A673 (cell line): Measurements from ENCODE around the gene HSPA1A. TPM values are rescaled to one million over a fixed set of nuclear protein-coding genes. Genes with fewer than 3 reads are reported as not detected.
"Not testable (repeated sequence)": the region's sequence is repeated elsewhere in the genome, so short reads cannot be mapped to it uniquely, and the experiment has no call there.

ENCODE experiments used
- BruUV-seq: library from RNA; stranded (reverse); fragments of 400-500 nt; replicated peaks from 2 replicates; lab custom pipeline; 2021; lab: Mats Ljungman, UMichigan
- CTCF ChIA-PET: fragments of 300-600 bp; sonication (Branson Sonifier 250); formaldehyde crosslinking; loops from one replicate; lab custom pipeline; 2022; ENCODE audit warnings: antibody characterized with exemption; lab: Charles Lee
- POLR2A ChIA-PET: fragments of 300-600 bp; sonication (Branson Sonifier 250); formaldehyde crosslinking; loops from one replicate; lab custom pipeline; 2022; ENCODE audit warnings: antibody characterized with exemption; ENCODE audit not compliant: low non-redundant PET; lab: Charles Lee
- DNase-seq: peaks from one replicate; pipeline ENCODE4 v3.0.0-alpha.2; 2015; ENCODE audit warnings: low spot score
- H3K27ac ChIP-seq: fragments of 200-600 bp; sonication (generic); 2 replicates; pipeline ENCODE4 v1.5.1; 2016; ENCODE audit warnings: mixed run types, low read depth, mild to moderate bottlenecking, mixed read lengths, antibody characterized with exemption, low read length; ENCODE audit not compliant: poor library complexity, severe bottlenecking
- H3K27me3 ChIP-seq: fragments of 200-600 bp; sonication (generic); replicated peaks from 2 replicates; pipeline ENCODE4 v1.6.1; 2017; ENCODE audit warnings: mixed run types, low read depth, mild to moderate bottlenecking, mixed read lengths, antibody characterized with exemption, low read length; ENCODE audit not compliant: insufficient read depth, poor library complexity
- H3K36me3 ChIP-seq: fragments of 200-600 bp; sonication (generic); 2 replicates; pipeline ENCODE4 v1.6.1; 2016; ENCODE audit warnings: mixed run types, mild to moderate bottlenecking, mixed read lengths, antibody characterized with exemption, low read length; ENCODE audit not compliant: insufficient read depth, poor library complexity, severe bottlenecking
- H3K4me1 ChIP-seq: fragments of 200-600 bp; sonication (generic); 2 replicates; pipeline ENCODE4 v1.6.1; 2017; ENCODE audit warnings: mixed run types, mild to moderate bottlenecking, mixed read lengths, antibody characterized with exemption, low read length; ENCODE audit not compliant: insufficient read depth, poor library complexity, severe bottlenecking
- H3K4me3 ChIP-seq: fragments of 200-600 bp; sonication (generic); 2 replicates; pipeline ENCODE4 v1.5.1; 2016; ENCODE audit warnings: low read depth, mixed run types, mild to moderate bottlenecking, mixed read lengths, low read length; ENCODE audit not compliant: poor library complexity, severe bottlenecking
- H3K9me3 ChIP-seq: fragments of 200-600 bp; sonication (generic); 2 replicates; pipeline ENCODE4 v1.6.1; 2016; ENCODE audit warnings: mixed run types, low read depth, mild to moderate bottlenecking, mixed read lengths, antibody characterized with exemption, low read length; ENCODE audit not compliant: poor library complexity, severe bottlenecking
- EZH2 ChIP-seq: fragments of 200-600 bp; sonication (generic); IDR thresholded peaks from 2 replicates; pipeline ENCODE4 v1.6.1; 2017; ENCODE audit warnings: borderline replicate concordance, low read depth, mild to moderate bottlenecking, mixed read lengths, antibody characterized with exemption, low read length; ENCODE audit not compliant: poor library complexity, severe bottlenecking
- intact Hi-C: fragments of 100-400 bp; cut with micrococcal nuclease; formaldehyde crosslinking; loops from one replicate; pipeline ENCODE4 v1.10.0; 2022; ENCODE audit not compliant: unreplicated experiment
- total RNA-seq: library from RNA; stranded (reverse); gene quantifications from 2 replicates; pipeline ENCODE4 v1.2.3, GENCODE V29; 2021
- TF ChIP-seq, protein P1 (sequence below): fragments of 300-800, 200-600 bp; sonication (generic); conservative IDR thresholded peaks from 2 replicates; pipeline ENCODE4 v1.5.1; 2017; ENCODE audit warnings: low read depth, mild to moderate bottlenecking, antibody characterized with exemption, low read length, moderate library complexity, mixed read lengths

The HSPA1A gene
- total RNA-seq, 1 experiment from 2014 or later = 129 TPM

GRCh38 chr6:31837369-31838113, 22.2 kb downstream of the HSPA1A start:
- H3K36me3 ChIP-seq = peaks cover 54% of the 10 kb centered on the region
- H3K4me3 ChIP-seq = peak overlapping the region; percentile 74
- CTCF ChIA-PET = no interaction called here
- H3K27me3 ChIP-seq = no peaks in the 10 kb centered on the region
- intact Hi-C loops = no loop called here
- no peaks in the 10 kb centered on the region for H3K9me3 ChIP-seq
- POLR2A ChIA-PET = no interaction called here
- peak overlapping the region; percentile 98 for H3K27ac ChIP-seq
- no peak for DNase-seq
- no peak for TF ChIP-seq EZH2
- TF ChIP-seq, protein P1, sequence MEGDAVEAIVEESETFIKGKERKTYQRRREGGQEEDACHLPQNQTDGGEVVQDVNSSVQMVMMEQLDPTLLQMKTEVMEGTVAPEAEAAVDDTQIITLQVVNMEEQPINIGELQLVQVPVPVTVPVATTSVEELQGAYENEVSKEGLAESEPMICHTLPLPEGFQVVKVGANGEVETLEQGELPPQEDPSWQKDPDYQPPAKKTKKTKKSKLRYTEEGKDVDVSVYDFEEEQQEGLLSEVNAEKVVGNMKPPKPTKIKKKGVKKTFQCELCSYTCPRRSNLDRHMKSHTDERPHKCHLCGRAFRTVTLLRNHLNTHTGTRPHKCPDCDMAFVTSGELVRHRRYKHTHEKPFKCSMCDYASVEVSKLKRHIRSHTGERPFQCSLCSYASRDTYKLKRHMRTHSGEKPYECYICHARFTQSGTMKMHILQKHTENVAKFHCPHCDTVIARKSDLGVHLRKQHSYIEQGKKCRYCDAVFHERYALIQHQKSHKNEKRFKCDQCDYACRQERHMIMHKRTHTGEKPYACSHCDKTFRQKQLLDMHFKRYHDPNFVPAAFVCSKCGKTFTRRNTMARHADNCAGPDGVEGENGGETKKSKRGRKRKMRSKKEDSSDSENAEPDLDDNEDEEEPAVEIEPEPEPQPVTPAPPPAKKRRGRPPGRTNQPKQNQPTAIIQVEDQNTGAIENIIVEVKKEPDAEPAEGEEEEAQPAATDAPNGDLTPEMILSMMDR = no peak
- no TSS peak for BruUV-seq
- peaks cover 17% of the 10 kb centered on the region for H3K4me1 ChIP-seq

DNA sequence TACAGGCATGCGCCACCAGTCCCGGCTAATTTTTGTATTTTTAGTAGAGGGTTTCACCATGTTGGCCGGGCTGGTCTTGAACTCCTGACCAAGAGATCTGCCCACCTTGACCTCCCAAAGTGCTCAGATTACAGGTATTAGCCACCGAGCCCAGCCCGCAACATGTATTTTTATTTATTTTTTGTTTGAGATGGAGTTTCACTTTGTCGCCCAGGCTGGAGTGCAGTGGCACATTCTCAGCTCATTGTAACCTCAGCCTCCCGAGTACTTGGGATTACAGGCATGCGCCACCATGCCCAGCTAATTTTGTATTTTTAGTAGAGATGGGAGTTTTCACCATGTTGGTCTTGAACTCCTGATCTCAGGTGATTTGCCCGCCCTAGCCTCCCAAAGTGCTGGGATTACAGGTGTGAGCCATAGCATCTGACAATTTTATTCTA, 22.8 kb downstream of the HSPA1A start:
- CTCF ChIA-PET, POLR2A ChIA-PET, H3K9me3 ChIP-seq, intact Hi-C loops, DNase-seq, BruUV-seq, H3K27ac ChIP-seq, H3K27me3 ChIP-seq: not testable (repeated sequence)
- H3K4me1 ChIP-seq = peaks cover 17% of the 10 kb centered on the region
- H3K36me3 ChIP-seq = peaks cover 54% of the 10 kb centered on the region
- peak overlapping the region; percentile 74 for H3K4me3 ChIP-seq

- no peaks in the 10 kb centered on the region for H3K27me3 ChIP-seq
- TF ChIP-seq EZH2 = no peak
- TF ChIP-seq, protein P1 = no peak
- peak overlapping the region; percentile 74 for H3K4me3 ChIP-seq
- H3K9me3 ChIP-seq = no peaks in the 10 kb centered on the region
- no peak overlapping the region for H3K27ac ChIP-seq
- BruUV-seq = no TSS peak
- POLR2A ChIA-PET = no interaction called here
- DNase-seq = no peak
- intact Hi-C loops = no loop called here
- peaks cover 16% of the 10 kb centered on the region for H3K4me1 ChIP-seq
- CTCF ChIA-PET = no interaction called here
- H3K36me3 ChIP-seq = peaks cover 54% of the 10 kb centered on the region
Measured at GRCh38 chr6:31838968-31839367, 23.6 kb downstream of the HSPA1A start.

- CTCF ChIA-PET, H3K9me3 ChIP-seq, BruUV-seq, H3K4me3 ChIP-seq, H3K27ac ChIP-seq, H3K27me3 ChIP-seq, intact Hi-C loops, DNase-seq: not testable (repeated sequence)
- peaks cover 54% of the 10 kb centered on the region for H3K36me3 ChIP-seq
- H3K4me1 ChIP-seq = peaks cover 12% of the 10 kb centered on the region
- POLR2A ChIA-PET = interaction anchor here (0.6 kb wide), 2 partner anchors 33 to 136 kb away, joined by 3 to 4 read pairs; partner anchors contain the start of gene LSM2
Measured at GRCh38 chr6:31839779-31840126, 24.4 kb downstream of the HSPA1A start.
